NK-92 (cell line): ENCODE measurements around the gene FAM20B.
"Not testable (repeated sequence)": the region's sequence is repeated elsewhere in the genome, so short reads cannot be mapped to it uniquely, and the experiment has no call there.

Source experiments
- DNase-seq: peaks from one replicate; lab custom pipeline; 2025; ENCODE audit not compliant: unreplicated experiment; lab: John Stamatoyannopoulos, UW

The FAM20B gene

DNA sequence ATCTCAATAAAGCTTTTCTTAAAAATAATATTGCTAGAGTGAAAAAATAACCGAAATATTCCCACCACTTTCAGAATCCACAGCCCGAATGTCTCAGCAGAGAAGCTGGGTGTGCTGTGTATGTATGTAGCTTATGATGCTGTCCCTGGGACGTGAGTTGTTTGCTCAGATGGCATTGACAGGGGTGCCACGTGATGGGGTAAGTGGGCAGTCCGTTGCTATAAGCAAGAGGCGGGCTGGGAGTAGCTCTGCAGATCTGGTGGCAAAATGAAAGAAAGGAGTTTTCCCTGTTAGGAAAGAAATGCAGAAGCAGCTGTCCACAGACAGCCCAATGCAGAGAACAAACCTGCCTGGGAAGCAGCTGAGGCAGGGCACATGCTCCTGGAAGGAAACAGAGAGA, 3.8 kb upstream of the FAM20B start:
- no peak for DNase-seq

DNA sequence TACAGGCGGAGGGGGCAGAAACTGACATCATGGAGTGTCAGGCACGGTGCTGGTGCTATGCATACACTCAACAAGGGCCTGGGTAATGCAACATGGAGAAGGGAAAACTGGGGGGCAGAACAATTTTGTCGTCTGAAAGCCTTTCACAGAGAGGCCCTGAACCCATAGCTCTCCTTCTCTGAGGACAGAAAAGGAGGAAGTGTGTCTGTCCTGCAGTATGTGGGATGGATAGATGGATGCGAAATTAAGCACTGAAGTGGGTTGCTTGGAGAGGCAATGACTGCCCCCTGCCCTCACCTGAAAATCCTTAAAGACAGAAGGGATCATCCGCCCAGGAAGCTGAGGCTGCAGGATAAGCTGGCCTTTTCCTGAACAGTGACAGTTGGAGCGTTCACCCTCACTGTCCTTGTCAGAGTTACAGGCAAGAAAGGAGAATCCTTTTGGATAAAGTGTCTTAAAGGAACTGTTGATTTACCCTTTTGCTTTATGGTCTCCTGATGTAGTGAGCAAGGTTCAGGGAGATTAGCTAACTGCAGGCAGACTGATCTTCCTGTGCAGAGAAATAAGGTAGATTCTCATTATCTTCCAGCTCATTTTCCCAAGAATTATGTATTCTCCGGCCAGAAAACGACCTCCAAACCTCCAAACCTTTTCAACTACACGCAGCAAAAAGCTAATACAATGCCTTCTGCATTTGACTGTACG, 1.6 kb upstream of the FAM20B start:
- no peak for DNase-seq

DNA sequence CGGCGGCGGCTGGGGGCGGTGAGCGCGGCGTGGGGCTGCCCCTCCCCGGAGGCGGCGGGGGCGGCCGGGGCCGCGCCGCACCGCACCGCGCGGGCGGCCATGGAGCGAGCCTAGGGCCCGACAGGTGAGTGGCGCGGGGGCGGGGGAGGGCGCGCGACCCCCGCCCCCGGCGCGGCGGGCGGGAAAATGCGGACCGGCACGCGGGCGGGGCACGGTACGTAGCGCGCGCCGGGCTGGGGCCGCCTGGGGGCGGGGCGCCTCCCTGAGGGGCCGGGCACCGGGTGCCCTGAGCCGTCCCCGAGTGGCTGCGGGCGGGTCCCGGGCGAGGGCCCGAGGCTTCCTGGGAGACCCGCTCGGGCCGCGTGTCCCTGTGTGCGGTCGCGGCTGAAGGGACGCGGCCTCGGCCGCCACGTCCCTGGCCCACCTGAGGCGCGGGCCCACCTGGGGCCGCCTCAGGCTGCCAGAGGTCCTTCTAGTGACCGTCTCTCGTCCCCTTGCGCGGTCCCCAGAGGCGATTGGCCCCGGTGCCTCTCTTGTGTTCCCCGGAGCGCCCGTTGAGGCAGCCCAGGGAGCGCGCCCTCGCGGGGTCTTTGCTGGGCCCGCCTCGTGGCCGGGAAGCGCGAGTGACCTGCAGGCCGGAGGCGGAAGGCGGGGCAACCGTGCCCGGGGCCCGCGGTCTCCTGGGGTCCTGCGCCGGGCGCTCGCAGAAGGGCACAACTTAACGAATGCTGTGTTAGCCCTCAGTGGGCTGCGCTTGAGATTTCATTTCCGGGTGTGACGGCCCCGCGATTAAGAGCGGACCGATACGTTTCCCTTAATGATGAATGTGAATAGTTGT, 500 bp downstream of the FAM20B start:
- no peak for DNase-seq

DNA sequence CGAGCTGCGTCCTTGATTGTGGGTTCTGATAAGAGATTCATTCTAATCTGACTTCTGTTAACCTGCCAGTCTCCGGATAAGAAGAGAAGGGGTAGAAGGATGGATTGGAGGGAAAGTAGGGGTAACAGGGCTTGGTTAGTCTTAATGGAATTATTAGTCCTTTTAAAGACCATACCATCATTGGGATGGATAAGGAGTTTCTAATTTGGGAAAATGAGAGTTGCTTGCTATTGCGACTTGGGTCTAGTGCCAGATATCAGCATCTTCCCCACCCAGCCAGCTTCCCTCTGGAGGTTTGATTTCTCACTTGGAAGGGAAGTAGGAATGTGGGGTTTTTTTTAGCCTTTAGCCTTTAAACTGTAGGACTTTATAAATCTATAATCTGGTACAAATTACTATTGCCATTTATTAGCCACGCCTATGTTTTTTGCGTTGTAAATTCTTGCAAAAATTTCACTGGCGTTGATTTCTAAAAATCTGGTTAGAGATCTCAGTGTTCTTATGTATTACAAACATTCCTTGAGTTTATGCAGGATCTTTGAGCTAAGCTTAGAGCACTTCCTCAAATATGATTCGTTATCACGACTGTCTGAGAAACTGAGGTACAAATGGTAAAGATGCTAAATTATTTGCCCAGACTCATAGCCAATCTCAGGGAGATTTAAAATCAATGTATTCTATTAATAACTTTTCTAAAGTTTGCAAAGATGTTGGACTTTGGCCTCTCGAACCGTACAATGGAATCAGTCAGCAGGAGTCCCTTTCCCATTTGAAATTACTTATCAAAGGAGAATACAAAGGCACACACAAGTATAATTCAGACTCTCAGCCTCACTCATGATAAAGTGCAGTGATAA, 1.3 kb downstream of the FAM20B start:
- DNase-seq = no peak

DNA sequence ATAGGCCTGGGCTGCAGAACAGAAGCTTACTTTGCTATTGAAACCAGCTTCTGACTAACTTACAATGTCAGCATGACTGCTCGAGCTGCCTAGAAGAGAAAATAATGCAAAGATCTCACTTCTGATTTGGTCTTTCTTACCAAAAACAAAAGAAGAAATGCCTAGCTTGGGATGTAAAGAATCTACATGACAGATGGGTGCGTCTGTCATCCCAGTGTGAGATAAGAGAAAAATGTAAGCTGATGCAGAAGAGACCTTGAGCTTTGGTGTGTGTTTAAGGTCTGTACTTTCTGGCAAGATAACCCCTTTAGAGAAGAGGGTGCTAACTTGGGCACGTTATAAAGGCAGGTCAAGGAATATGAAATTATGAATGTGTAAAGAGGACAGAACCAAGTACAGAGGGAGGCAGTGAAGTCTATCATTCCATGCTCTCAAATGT, 3.6 kb downstream of the FAM20B start:
- DNase-seq = no peak

DNA sequence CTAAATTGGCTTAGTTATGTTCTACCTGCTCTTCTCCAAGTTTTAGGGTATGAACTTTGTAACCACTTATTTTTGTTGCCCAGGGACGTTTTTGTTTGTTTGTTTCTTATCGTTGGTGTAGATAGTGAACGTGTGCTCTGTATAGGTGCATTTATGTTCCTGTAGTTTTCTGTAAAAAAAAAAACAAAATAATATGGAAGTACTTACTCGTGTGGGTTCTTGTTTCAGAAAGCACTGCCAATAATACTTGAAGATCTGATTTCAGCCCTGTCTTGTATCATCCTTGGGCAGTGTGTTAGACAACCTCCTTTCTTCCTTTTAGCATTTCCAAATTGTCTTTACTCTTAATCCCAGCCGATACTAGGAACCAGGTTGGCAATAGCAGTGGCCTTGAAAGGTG, 4.4 kb downstream of the FAM20B start:
- DNase-seq = no peak

DNA sequence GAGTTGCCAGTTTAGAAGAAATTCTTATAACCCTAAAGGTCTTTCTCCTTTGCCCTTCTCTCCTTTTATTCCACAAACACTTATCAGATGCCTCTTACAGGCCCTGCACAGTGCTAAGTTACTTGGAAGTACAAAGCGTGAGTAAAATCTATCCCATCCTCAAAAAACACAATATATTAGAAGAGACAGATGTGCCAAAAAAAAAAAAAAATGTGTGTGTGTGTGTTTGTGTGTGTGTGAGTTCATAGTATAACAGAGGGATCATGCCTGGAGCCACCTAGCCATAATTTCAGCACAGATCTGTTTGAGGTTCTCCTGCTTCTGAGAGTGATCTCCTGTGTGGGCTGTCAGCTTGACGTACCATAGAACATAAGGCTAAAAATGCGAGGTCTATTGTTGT, 5.0 kb downstream of the FAM20B start:
- no peak for DNase-seq

DNA sequence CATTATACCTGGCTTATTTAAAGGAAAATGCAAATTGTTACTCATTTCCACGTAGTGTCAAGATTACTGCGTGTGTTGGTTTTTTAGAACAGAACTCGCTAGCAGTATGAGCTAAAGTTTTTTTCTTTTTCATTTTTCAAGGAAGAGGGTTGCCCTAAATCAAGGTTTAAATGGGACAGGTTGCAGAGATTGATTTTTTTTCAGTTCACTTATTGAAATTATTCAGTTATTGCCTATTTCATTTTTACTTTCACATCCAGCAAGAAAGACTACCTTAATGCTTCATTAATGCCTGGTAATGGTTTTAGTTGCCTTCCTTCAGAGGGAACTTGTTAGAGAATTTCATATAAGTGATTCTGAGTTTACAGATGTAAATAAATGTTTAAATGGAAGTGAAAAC, 5.6 kb downstream of the FAM20B start:
- no peak for DNase-seq

DNA sequence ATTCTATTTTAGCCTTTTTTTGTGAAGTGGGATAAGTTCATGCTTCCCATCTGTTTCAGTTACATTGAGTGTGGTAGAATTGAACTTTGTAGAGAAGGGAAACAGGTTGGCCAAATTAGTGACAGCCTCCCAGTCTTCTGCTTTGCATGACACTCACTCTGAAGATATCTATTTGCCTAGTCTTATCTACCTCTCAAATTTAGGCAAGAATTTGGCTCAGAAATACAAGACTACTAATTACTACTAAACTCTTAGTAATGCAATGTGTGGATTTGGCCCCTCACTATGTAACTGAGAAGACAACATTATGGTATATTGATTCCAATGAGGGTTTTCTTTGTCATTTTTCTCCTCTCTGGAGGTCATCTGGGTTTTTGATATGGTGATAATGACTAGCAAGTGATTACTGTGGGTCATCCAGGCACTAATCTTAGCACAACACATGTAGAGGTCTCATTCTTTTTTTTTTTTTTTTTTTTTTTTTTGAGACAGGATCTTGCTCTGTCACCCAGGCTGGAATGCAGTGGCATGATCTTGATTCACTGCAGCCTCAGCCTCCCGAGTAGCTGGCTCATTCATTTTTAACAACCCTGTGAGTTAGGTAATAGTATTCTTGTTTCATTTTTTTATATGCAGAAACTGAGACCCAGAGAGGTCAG, 6.3 kb downstream of the FAM20B start:
- no peak for DNase-seq

DNA sequence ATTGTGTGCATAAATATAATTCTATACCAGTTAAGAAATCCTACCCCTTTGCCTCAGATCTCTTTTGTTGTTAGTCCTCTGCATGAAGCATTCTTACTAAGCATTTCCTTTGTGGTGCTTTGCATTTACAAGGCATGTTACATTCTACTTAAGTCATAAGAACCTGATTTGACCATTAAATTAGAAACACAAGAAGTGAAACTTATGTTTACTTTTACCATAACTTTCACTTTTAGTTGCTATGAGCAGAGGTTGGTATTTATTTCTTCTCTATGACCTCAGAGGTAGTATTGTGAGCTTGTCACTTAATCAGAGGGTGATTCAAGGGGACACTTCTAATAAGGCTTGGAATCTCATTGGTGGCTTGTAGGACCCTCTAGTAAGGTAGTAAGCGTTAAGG, 9.0 kb downstream of the FAM20B start:
- DNase-seq = no peak

DNA sequence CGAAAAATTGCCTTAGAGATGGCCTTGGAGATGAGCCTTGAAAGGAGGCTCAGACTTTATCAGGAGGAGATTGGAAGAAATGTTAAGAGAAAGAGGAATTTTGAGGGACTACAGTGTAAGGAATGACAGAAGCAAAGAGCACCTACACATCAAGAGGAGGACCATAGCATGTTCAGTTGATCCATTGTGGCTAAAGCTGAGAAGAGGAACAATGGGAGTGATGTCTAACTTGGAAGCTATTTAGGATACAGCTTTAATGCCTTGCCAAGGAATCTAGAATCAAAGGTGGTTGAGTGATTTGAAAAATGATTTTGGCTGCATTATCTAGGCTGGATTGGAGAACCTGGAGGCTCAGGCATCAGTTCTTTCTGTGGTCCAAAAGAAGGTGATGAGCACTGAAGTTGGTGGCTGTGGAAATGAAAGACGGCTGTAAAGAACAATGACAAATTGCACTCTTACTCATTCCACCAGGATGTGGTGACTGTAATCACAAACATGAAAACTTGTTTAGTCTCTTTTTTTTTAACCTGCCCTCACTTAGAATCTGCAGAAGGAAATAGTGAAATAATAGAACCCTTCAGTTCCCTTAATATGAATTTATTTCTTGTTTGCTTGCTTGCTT, 11.3 kb downstream of the FAM20B start:
- no peak for DNase-seq

DNA sequence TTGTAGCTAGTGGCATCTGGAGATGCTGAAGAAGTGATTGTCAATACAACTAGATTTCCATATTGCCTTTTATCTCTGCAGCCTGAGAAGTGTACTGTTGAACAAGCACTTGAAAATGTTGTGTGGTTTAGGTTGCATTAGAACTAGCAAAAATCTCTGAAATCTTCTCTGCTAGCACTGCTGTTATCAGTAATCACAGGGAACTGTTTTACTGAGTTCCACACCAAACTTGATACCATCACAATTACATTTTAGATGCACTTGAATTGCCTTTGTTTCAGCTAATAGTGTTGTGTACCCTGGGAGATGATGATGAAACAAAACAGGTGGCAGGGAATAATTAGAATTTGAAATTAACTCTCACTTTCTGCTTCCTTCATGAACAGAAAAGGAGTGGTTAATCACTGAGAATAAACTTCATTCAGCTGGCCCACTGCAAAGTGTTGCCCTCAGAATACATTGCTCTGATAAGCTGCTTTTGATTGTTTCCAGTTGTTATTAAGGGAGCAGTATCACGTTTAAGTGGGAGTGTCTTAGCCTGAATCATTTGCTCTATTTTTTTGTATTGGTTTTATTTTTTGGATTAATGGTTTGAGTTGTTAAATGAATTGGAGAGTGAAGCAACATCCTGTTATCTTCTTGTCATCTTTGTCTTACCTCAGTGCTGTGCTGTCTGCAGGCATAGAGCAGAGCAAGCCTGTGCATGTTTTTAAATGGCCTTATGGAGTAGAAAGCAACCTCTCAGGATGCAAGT, 13.0 kb downstream of the FAM20B start:
- DNase-seq = no peak

DNA sequence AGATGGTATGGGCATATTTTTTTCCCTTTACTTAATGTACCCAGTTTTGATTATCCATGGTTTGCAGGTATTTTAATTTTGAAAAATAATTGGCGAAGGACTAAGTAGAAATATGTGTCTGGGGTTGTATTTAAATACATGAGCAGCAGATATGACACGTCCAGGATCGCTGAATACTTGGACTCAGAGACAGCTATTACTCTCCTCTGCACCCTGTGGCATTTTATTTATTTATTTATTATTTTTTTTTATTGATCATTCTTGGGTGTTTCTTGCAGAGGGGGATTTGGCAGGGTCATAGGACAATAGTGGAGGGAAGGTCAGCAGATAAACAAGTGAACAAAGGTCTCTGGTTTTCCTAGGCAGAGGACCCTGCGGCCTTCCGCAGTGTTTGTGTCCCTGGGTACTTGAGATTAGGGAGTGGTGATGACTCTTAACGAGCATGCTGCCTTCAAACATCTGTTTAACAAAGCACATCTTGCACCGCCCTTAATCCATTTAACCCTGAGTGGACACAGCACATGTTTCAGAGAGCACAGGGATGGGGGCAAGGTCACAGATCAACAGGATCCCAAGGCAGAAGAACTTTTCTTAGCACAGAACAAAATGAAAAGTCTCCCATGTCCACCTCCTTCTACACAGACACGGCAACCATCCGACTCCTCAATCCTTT, 13.9 kb downstream of the FAM20B start:
- DNase-seq = not testable (repeated sequence)

DNA sequence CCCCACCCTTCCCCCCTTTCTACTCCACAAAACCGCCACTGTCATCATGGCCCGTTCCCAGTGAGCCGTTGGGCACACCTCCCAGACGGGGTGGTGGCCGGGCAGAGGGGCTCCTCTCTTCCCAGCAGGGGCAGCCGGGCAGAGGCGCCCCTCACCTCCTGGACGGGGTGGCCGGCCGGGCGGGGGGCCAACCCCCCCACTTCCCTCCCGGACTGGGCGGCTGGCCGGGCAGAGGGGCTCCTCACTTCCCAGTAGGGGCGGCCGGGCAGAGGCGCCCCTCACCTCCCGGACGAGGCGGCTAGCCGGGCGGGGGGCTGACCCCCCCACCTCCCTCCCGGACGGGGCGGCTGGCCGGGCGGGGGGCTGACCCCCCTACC, 14.5 kb downstream of the FAM20B start:
- DNase-seq = not testable (repeated sequence)

DNA sequence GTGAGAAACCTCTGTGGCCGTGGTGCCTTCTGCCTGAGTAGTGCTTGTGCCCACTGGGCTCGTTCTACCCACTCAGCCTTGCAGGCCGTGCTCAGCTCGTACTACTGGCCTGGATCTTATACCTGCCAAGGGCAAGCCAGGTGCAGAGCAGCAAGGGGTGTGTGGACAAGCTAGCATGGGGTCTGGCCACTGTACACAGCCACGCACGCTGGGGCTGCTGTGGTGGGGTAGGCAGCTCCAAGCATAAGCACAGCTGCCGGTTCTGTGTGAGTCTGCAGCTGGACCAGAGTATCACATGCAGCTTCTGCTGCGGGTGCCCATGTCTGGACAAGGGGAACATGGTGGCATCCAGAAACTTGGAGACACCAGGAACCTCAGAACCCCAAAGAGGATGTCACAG, 16.4 kb downstream of the FAM20B start:
- DNase-seq = no peak

DNA sequence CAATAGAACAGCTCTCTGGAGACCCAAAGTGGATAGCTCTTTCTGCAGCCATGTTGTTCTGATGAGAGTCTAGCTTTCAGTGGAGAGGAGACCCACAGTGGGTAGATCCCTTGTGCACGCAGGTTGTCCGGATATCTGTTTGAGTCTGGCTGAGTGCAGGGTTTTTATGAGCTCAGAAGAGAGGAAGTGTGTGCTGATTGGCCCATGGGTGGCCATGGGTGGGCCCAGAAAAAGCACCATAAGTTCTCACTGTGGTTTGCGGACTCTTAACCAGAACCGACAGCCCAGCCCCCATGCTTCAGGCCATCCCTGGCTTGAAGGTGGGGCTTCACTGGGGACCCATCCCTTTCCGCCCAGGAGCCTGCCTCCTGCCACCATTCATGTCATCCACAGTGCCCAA, 17.0 kb downstream of the FAM20B start:
- DNase-seq = no peak

DNA sequence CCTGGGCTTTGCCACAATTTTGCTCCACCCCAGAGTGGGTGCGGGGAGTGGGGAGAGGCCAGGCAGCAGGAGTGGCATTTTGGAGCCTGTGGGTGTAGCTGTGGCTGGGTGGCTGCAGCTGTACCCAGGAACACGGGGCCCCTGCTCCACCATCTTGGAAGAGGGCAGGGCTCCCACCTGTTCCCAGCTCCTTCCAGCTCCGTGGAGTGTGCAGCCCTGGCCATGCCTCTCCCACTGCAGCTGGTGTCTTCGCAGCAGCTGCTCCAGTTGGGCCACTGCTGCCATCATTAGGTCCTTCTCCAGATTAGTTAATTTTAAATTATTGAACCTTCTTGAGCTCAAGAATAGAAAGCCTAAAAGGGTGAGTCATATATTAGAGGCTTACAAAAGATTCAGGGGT, 17.6 kb downstream of the FAM20B start:
- DNase-seq = no peak

DNA sequence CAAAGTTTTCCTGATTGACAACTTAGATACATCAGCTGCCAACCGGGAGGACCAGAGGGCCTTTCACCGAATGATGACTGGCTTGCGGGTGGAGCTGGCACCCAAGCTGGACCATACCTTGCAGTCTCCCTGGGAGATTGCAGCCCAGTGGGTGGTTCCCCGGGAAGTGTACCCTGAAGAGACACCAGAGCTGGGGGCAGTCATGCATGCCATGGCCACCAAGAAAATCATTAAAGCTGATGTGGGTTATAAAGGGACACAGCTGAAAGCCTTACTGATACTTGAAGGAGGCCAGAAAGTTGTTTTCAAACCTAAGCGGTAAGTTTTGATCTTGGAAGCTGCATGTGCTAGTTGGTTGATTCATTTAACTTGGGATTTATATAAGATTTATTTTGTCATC, 18.2 kb downstream of the FAM20B start:
- no peak for DNase-seq

DNA sequence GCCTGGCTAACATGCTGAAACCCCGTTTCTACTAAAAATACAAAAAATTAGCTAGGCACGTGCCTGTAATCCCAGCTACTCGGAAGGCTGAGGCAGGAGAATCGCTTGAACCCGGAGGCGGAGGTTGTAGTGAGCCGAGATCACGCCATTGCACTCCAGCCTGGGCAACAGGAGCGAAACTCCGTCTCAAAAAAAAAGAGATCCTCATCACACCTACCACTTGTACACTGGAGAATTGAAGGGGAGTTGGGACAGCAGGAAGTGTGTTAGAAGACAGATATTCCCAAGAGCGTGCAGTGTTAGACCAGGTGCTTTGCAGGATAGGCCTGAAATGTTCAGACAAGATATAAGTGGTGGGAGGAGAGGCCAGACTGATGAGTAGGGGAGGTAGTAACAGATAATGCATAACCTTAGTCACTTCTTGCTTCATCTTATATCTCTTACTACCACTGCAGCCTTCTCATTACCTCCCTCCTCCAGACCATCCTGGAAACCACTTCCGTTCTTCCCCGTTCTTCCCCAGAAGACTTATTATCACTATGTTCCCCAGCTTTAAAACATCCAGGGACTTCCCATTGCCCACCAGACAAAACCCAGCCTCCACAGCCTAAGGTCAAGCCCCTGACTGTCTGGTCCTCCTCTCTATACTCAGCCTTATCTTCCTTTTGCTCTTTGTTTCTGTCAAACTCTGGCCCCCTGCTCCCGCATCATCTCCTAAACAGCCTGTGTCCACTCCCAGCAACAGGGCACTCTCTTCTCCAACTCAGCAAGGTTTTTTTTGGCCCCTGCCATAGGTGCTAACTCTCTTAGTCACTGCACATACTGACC, 21.3 kb downstream of the FAM20B start:
- no peak for DNase-seq
